ENCODE data around the gene SMAD2.

Gene SMAD2

GRCh38 chr18:47931718-47932103, 1.3 kb upstream of the SMAD2 start:
- no peak for DNase-seq (ENCODE audit: low read depth)

DNA sequence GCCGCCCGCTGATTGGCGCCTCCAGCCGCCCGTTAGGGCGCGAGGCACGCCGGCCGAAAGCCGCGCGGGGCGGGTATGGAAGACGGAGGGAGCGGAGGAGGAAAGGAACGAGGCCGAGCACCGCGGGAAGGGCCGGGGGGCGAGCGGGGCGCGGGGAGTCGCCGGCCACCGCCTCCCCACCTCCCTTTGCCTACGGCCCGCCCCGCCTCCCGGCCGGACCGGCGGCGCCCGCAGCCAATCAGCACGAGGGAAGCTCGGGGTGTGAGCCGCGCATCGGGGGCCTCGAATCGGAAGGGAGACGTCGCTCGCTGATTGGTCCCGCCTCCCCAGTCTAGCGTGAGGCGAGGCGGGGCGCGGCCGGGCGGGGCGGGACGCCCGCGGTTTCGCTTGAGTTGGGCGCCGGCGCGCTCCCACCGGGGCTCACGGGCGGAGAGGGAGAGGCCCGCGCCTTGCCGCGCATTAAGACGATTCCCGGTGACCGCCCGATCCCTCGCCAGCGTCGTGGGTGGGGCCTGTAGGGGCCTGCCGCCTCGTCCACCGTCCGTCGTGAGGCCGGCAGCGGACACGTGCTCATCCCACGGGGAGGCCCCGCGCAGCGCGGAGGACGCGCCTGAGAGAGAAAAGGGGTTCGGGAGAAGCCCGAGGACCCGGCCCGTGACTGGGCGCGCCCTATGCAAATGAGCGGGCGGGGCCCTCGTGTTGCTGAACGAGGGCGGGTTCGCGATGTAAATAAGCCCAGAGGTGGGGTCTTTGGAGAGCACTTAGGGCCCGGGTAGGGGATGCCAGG, 665 bp upstream of the SMAD2 start:
- peak; percentile 93 for DNase-seq (ENCODE audit: low read depth)

- no peak for DNase-seq (ENCODE audit: low read depth)
Observed at GRCh38 chr18:47929681-47930198, 719 bp downstream of the SMAD2 start.

- DNase-seq (ENCODE audit: low read depth) = no peak
Observed at GRCh38 chr18:47928466-47928865, 2.0 kb downstream of the SMAD2 start.

- DNase-seq (ENCODE audit: low read depth) = no peak
Observed at GRCh38 chr18:47926101-47926850, 4.2 kb downstream of the SMAD2 start.

- no peak for DNase-seq (ENCODE audit: low read depth)
Observed at GRCh38 chr18:47919916-47920315, 10.5 kb downstream of the SMAD2 start.

GRCh38 chr18:47917923-47918610, 12.4 kb downstream of the SMAD2 start:
- no peak for DNase-seq (ENCODE audit: low read depth)

- no peak for DNase-seq (ENCODE audit: low read depth)
Observed at GRCh38 chr18:47915930-47916329, 14.5 kb downstream of the SMAD2 start.

DNA sequence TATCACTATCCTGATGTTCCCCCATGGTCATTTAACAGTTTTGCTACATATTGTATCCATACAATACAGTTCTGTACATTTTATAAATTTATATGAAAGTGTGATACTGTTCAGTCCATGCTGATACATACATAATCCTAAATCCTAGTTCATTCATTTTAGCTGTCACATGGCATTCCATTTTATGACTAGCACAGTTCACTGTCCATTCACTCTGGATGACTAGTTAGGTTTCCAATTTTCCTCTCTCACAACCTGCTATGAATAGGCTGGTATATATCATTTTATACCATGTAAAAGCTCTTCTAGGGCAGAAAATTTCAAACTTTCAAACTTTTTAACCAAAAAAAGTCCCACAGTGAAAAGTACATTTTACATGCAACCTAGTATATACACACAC, 15.2 kb downstream of the SMAD2 start:
- DNase-seq (ENCODE audit: low read depth) = no peak

- no peak for DNase-seq (ENCODE audit: low read depth)
Observed at GRCh38 chr18:47912794-47913585, 17.5 kb downstream of the SMAD2 start.

DNA sequence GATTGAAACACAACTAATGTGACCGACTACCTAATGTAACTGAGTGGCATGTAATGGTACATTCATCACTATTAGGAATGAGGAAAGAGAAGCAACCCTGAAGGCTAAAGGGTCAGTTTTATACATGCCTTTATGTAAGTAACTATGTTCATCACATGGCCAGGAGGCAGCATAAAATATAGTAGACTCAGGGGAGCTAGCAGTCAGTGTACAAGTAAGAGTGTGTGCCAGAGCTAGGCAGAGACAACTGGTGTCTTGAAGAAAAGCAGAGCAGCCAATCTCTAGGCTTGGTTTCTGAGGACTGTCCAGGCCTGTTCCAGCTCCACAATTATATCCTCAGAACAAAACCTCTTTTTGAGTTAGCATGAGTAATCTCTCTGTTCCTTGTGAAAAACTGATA, 18.1 kb downstream of the SMAD2 start:
- no peak for DNase-seq (ENCODE audit: low read depth)

DNA sequence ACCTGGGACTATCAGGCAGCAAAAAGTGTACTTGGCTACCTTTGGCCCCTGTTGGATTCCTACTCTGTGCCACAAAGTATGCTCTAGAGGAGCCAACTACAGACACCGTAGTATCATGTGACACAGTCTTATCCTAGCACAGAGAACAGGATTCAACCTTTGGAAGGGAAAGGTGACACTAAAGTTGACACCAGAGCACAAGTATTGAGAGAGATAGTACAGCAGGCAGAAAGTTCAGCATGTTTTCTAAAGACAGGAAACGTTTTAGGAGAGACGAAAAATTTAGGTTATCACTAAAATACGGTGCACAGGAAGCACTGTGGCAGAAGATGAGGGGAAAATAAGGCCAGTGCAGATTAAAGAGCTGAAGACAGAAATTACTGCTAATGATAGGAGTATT, 18.6 kb downstream of the SMAD2 start:
- no peak for DNase-seq (ENCODE audit: low read depth)

- no peak for DNase-seq (ENCODE audit: low read depth)
Observed at GRCh38 chr18:47909484-47909883, 21.0 kb downstream of the SMAD2 start.

DNA sequence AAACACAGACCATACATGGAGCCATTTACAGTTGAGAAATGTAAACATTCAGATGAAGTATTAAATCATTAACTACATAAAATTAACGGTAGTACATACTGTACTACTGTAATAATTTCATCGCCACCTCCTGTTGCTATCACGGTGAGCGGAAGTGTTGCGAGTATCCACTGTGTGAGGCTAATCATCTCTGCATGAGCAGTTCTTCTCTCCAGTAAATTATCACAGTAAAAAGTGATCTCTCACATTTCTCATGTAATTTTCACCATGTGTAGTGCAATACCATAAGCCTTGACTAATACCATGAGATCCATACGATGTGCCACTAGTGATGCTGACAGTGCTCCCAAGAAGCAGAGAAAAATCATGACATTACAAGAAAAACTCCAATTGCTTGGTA, 21.9 kb downstream of the SMAD2 start:
- no peak for DNase-seq (ENCODE audit: low read depth)

DNA sequence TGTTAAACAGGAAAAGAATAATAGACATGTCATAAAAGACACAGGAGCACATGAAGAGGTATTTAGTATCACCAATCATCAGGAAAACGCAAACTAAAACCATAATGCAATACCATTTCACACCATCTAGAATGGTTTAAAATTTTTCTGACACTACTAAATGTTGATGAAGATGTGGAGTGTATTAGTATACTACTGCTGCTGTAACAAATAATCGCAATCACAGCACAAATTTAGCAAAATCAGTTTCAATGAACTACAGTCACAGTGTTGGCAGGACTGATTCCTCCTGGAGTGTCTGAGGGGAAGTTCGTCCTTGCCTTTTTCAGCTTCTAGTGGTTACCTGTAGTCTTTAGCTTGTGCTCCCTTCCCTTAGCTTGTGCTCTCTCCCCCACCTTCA, 24.1 kb downstream of the SMAD2 start:
- DNase-seq (ENCODE audit: low read depth) = no peak

DNA sequence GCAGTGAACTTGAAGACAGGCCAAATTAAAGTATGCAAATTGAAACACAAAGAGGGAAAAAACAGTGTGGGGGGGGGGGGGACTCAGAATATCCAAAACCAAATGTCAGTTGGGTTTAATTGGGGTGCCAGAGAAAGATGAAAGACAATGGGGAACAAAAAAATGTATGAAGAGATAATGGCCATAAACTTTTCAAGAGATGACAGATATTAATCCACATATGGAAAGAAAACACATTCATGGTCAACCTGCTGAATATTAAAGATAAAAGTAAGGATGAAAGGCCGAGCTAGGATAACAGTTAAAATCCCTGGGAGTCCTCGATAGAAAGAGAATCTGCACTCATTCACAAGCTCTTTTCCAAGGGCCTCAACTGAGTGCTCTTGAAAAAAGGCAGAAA, 26.6 kb downstream of the SMAD2 start:
- no peak for DNase-seq (ENCODE audit: low read depth)

DNA sequence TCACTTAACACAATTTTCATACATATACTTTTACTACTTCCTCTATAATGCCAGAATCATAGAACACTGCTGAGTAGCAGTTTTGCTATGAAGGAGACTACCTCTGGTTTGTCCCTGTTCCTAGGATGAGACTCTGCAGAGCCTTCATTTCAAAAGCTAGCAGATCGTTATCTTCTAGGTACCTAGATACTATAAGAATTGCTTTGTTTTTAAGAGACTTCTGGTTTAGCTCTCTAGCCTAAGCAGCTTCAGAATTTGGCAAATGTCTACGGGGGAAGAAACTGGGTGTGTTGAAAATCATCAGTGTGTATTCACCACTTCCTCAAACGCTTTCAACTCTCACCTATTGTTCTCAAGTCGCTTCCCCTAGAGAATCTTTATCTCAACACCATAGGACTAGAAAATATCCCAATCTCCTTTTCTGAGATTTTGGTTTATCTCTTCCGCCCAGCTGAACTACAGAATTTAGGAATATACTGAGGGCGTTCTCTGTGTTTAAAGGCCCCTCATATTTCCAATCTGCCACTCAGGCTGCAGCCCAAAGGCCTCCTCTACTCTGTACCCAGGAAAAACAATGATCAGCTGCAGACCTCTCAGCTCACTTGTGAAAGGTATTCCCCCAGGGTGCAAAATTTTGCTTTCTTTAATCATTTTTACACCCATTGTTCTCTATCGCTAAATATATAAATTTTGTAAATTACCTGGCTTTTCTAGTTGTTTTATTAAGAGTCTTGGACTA, 28.7 kb downstream of the SMAD2 start:
- DNase-seq (ENCODE audit: low read depth) = no peak

DNA sequence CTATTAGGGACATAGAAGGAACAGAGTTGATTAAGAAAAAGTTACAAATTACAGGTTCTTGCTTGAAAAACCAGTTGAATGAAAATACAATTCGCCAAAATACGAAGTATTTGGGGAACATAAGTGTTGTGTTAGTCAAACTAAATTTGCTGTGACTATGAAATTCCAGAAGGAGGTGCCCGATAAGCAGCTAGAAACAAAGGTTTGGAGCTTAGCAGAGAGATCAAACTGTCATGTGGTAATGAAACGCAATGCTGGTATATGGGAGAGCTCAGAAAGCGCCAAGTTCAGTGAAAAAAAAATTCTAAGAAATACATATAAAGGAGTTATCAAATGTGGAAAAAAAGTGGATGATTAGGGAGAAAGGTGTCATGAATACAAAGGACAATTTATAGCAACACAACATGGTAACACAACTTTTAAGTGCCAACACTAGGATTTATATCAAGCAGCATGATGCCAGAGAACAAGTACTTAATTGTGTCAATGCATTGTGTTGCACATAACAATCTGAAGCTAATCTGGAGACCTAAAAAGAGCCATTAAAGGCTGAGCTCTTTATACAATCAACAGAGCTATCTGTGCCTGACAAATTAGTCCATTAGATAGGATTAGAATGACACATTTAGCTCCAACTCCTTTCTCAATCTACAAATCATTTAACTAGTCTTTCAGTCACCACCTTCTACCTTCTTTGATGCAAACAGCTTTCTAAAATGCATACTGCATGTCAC, 31.2 kb downstream of the SMAD2 start:
- DNase-seq (ENCODE audit: low read depth) = no peak

GRCh38 chr18:47898696-47899095, 31.8 kb downstream of the SMAD2 start:
- no peak for DNase-seq (ENCODE audit: low read depth)

- DNase-seq (ENCODE audit: low read depth) = no peak
Observed at GRCh38 chr18:47898055-47898454, 32.4 kb downstream of the SMAD2 start.
